HG02884 (cell line): ENCODE data around the gene TEF.

Experiments used
- ATAC-seq: cut with Tn5 transposase; IDR thresholded peaks from one replicate; pipeline ENCODE4 v1.9.1; 2021; ENCODE audit warnings: mild to moderate bottlenecking, moderate library complexity; ENCODE audit not compliant: unreplicated experiment

TEF gene

DNA sequence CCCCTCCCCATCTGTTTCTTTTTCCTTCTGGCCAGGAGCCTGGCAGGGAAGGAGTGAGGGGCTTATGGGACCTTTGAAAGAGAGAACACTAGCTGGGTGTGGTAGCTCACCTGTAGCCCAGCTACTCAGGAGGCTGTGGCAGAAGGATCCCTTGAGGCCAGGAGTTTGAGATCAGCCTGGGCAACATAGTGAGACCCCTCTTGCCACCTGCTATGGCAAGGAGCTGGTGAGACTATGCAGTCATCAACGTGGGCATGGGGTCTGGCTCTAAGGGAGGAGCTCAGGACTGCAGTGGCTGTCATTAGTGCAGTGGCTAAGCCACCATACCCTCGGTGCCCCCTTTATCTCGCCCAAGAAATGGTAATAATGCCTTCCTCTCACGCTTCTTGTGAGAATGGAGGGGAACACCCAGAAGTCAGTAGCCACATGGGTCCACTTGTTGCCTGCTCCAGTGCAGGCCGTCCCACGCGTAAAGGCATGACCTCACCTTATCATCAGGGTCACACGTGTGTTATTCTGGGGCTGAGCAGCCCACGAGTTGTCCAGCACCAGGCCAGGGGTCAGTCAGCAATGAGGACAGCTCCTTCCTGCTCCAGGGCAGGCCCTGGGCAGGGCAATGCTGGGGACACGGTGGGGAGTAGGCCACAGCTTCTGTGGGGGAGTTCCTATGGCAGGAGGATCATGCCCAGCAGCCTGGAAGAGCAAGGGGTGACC lies 27.7 kb upstream of the TEF start:
- ATAC-seq = no peak

DNA sequence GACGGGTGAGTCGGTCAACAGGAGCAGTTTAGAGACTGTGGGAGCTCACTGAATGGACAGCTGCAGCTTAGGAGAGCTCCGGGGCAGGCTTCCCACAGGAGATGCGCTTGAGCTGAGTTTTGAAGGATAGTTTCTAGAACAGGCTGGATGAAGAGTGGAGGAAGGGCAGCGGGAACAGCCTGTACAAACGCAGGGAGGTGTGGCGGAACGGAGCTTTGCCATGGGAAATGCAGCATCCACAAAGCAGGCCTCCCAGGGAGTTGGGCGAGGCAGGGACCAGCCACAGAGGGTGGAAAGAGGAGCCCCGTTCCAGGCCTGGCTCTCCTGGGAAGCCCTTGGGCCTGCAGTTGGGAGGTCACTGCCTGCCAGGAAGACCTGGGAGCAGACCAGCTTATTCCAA lies 26.8 kb upstream of the TEF start:
- no peak for ATAC-seq

DNA sequence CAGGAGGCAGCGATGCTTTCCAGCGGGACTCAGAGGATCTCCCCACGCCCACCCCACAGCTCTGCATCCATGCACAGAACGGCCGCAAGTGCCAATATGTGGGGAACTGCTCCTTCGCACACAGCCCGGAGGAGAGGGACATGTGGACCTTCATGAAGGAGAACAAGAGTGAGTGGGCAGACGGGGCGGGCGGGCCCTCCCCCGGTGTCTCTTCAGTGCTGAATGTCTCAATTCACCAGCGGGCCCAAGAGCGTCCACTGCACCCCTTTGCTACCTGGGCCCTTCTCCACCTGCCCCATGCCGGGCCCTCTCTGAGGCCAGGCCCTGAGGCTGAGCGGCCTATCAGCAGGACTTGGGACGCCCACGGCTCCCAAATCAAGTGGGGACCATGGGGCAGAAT lies 25.8 kb upstream of the TEF start:
- ATAC-seq = no peak

DNA sequence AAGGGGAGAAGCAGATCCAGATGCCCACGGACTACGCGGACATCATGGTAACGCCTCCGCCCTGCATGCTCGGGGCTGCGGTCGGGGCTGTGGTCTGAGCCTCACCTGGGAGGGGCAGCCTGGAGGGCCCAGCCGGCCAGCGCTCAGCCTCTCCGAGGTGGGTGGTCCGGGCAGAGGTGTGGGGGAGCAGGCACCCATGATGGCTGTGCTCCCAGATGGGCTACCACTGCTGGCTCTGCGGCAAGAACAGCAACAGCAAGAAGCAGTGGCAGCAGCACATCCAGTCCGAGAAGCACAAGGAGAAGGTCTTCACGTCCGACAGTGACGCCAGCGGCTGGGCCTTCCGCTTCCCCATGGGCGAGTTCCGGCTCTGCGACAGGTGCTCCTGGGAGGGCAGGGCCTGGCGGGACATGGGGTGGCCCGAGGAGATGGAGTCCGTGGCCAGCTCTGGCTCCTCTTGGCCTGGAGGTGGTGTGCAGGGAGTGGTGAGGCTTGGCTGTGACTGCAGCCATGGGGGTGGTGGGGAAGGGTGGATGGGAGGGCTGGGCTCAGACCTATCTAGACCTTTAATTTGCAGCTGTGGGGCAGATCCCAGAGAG lies 25.2 kb upstream of the TEF start:
- ATAC-seq = no peak

DNA sequence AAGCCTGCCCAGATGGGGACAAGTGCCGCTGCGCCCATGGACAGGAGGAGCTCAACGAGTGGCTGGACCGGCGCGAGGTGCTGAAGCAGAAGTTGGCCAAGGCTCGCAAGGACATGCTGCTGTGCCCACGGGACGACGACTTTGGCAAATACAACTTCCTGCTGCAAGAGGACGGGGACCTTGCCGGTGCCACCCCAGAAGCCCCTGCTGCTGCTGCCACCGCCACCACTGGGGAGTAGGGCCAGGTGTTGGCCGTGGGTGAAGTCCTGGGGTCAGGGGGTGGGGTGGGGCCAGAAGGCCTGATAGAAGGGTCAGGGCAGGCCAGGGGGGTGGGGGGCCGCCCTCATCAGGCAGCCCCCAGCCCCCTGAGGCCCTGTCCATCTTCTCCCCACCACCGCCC lies 24.6 kb upstream of the TEF start:
- no peak for ATAC-seq

DNA sequence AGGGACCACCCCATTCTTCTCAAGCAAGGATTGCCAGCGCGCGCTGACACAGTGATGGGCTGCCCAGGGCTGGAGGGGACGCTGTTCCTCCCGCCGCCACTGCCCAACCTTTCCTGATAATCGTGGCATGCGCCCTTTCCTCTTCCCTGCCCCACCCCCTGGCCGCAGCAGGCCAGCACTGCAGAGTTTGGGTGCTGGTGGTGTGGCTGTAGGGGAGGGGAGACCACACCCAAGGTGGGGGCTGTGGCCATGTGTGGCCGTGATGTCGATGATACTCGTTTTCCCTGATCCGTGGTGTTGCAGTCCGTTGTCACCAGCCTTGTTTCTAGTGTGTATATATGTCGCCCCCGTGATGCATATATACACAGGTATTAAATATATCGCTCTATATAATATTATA lies 22.8 kb upstream of the TEF start:
- no peak for ATAC-seq

DNA sequence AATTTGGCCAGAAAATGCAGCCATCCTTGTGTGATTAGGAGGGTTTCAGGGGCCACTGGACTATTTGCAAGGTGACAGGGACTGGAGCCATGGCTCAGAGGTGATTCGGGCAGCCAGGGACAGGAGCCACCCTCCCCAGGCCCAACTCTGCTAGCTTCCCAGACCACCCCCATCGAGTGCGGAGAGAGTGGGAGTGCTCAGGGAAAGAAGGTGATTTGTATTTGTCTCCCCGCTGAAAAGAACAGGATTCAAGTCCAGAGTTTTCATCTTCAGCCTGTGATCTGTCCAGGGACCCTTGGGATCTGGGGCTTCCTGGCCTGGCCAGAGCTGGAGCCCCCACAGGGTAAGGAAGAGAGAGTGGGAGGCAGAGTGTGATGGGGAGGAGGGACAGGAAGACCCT lies 22.4 kb upstream of the TEF start:
- no peak for ATAC-seq

DNA sequence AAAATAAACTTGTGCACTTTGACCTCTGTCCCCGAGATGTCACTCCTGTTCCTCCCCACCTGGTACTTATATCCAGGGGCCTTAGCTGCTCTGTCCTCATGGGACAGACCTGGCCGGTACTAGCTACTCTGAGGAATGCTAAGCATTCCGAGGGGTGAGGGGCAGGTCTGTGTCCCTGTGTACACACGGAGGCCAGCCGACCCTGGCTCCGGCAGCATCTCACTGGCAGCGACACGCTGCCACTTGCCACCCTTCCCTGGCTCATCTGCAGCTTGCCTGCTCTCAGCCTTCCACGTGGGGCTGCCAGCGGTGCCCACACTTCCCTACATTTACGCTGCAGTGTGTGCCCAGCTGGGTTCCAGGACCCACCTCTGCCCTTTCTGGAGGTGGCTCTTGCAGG lies 21.6 kb upstream of the TEF start:
- ATAC-seq = no peak

DNA sequence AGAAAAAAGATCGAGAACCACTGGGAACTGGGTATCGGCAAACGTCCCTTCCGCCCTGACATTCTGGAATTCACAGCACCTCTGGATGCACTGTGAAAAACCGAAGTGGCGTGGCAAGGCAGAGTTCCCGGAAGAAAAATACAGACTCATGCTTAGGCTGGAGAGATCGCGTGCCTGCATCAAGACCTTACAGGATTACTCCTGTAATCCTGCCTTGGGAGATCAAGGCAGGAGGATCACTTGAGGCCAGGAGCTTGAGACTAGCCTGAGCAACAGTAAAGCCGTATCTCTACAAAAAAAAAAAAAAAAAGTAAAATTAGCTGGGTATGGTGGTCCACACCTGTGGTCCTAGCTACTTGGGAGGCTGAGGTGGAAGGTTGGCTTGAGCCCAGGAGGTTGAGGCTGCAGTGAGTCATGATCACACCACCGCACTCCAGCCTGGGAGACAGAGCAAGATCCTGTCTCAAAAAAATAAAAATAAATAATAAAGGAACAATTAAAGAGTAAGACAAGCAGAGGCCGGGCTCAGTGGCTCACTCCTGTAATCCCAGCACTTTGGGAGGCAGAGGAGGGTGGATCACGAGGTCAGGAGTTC lies 19.9 kb upstream of the TEF start:
- no peak for ATAC-seq

DNA sequence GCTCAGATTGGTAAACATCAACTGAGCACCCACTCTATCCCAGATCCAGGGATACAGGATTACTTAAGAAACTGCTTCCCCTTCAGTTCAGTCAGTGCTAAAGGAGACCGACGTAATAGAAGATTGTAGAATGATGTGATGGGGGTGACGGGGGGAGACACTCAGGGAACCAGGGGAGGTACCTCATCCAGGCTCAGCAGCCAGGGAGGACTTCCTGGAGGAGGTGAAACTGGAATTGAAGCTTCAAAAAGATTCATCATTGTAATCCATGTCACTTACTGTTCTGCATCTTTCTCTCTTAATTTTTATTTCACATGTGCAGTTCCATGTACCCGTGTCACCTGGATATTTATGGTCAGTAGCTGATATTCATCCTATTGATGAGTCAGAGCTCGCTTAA lies 19.1 kb upstream of the TEF start:
- ATAC-seq = no peak

DNA sequence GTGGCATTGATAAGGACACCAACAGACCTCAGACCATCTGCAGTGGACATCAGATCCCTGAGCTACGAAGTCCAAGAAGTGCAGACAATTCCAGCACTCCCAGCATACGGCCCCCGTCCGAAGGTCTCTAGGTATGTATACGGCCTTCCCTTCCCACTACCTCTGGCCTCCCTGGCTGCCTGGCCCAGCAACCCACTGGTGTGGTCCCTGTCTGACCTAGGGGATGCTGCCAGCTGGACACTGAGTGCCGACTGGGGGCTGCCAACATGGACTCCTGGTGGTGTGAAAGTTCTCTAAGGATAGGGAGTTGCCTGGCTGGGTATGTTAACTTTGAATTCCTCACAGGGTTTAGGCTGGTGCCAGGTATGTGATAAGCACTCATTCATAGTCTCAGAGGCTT lies 17.5 kb upstream of the TEF start:
- no peak for ATAC-seq

DNA sequence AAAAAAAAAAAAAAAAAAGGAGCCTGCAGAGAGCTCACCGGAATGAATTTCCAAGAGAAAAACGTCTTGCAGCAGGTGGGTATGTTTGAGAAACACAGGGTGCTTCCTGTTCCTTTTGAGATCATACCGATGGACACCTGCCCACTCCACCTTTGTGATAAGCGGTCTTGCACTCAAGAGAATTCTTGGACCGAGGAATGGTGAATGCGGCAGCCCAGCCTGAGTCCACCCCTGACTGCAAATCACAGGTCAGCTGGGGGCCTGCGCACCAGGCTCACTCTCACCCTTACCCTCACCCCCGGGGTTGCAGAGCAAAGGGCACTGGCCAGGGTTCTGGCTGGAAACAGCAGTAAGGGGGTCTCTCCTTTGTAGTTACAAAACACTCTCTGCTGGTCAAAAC lies 16.8 kb upstream of the TEF start:
- no peak for ATAC-seq

DNA sequence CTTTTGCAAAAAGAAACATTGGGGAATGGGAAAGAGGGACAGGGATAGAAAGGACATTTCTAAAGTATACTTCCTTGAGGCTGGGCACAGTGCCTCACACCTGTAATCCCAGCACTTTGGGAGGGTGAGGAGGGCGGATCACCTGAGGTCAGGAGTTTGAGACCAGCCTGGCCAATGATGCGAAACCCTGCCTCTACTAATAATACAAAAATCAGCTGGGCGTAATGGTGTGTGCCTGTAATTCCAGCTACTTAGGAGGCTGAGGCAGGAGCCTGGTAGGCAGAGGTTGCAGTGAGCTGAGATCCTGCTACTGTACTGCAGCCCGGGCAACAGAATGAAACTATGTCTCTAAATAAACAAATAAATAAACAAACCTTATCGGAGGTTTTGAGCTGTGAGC lies 16.3 kb upstream of the TEF start:
- ATAC-seq = no peak

DNA sequence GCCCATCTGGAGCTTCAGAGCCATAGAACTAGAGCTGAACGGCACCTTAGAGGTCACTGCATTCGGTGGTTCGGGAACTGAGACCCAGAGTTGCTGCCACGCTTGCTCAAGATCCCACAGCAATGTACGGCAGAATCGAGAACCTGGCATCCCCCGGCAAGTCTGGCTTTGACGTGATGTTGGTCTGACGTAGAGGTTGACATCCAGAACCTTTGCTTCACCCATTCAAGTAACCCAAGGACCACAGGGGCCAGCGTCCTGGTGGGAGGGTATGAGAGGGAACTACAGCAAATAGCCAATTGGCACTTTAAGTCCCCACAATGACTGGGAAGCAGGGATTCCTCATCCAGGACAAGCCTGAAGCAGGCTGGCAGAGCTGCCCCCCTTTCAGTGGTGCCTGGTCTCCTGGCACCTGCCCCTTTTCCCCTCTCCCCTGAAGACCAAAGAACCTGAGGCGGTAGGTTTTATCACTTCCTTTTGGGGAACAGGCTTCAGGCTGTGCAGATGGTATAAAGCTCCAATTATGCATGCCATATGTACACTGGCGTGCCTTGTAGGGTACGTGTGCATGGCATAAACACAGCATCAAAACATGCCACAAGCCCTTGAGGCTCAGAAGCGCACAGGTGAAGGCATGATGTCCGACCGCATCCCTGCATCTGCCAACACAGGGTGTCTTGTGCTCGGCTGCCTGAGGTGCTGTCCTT lies 15.3 kb upstream of the TEF start:
- no peak for ATAC-seq

DNA sequence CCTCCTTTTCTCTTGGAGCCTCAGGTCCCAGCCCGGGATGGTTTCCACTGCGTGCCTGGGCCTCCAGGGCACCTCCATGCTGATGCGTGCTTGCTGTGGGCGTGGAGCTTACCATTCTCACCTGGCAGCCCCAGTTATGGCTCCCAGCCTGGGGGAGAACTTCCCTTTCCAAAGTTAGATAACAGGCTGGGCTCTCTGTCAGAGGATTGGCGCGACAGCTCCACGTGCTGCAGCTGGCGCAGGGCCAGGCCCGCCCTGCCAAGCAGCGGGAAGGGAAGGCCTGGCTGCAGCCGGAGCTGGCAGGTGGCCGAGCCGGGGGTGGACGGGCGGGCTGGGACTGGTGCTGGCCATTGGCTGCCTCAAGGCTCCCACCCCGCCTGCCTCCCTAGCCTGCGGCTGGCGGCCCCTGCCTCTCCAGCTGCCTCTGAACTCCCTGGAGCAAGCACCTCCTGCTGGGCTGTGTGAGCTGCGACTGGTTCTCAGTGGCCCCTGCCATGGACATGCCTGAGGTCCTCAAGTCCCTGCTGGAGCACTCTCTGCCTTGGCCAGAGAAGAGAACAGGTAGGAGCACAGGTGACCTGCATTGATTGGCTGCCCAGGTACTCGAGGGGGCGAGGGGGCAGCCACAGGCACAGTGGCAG lies 14.6 kb upstream of the TEF start:
- ATAC-seq = no peak

DNA sequence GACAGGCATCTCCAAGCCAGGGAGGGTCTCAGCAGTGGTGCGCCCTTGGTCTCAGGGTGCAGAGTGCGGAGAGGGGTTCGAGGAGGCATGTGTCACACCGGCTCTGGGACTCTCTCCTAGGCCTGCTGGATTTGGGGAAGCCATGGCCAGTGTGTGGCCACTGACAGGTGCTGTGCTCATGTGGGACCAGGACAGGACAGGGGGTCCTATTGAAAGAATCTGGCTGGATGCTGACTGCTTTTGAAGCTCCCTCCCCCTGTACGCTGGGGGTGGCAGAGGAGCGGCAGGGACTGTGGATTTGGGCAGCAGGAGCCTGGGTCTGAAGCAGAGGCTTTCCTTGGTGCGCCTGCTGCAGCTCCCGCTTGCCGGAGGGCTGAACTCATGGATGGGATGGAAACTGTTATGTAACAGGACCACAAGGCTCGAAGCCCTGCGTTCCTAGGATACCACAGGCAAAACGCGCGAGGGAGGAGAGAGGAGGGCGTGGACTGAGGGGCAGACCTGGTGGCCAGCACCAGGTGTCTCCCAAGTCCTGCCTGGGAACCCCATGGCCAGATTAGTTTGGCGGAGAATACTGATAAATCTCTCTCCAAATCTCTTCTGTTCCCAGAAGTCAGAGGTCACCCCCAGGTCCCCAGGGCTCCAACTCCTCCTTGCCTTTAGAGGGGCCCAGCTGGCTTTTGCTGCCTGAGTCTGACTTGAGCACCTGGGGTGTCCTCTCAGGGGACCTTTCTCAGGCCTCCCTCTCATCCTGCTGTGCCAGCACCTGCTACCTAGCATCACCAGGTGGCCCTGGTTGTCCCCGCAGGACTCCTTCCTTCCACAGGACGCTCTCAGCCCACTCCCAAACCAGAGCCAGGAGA lies 13.8 kb upstream of the TEF start:
- no peak for ATAC-seq

DNA sequence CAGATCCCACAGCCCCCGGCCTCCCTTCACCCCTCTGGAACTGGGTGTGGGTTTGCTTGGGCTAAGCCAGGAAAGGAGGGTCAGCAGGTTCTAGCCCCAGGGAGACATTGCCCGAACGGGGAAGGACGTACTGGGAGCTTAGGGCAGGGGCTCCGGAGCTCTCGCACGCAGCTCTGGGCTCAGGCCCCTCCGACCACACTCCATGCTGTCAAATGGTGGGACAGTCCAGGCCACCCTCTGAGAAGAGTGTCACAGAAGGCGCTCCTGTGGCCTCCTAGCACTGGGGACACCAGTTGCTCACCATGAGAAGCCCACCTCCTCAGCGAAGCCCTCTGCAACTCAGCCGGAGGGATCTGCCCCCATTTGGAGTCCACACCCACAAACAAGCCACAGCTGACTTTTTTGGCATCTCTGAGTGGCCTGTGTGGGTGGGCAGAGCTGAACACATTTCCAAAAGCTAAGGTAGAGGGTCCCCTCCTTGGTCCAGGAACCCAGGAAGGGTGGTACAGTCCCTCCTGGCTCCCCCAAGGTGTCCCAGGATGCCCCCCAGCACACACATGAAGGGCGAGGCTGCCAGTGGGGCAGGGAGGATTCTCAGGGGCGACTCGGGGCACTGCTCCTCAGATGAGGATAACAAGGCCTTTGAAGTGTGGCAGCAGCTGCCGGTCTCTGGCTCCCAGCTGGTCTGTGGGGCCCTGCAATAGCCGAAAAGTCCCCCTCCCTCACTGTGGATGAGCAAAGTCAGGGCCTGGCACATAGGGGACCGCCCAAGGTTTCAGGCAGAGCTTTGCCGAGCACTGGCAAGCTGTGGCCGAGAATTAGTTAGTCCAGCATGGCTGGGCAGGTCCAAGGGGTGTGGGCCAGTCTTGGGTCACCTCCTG lies 13.0 kb upstream of the TEF start:
- no peak for ATAC-seq

DNA sequence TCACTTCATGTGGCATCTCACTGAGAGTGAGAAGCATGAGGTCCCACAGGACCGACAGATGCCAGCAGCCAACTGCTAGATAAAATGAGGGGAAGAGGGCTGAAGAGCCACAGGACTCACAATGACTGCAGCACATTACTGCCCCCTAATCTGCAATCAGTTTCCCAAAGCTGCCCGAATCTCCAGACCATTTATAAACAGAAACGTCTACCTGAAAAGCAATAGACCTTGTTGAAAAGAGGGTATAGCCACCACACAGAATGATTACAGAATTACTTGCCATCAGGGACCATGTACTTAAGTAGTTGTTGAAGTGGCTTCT lies 12.4 kb upstream of the TEF start:
- no peak for ATAC-seq

DNA sequence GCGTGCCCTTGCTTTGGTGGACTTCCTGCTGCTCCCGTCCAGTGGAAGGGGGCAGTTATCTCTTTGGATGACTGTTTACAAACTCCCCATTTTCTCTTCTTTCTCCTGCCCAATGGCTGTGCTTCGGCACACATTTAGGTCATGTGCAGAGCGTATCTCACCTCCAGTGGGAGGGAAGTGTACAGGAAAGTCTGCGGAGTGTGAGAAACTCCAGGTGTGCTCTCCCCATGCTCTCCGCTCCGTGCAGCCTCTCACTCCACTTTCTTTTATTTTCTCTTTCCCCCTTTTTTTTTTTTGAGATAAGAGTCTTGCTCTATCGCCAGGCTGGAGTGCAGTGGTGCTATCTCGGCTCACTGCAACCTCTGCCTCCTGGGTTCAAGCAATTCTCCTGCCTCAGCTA lies 11.9 kb upstream of the TEF start:
- ATAC-seq = no peak

DNA sequence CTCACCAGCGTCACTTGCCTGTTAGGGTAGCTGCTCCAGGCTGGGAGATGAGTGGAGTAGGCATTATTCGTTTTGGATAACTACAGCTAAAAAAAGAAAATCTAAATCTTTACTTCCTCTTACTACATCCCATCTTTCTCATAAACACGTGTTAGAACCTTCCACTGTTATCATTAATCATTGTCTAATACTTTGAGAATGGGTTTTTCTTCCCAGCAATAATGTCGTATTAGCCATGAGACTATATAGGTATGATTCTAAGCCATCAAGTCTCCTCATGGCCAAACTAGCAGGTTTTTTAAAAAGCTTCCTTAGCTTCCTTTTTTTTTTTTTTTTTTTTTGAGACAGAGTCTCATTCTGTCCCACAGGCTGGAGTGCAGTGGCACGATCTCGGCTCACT lies 3.9 kb upstream of the TEF start:
- no peak for ATAC-seq
